ENCODE results near the gene AAR2.

Gene AAR2

GRCh38 chr20:36218380-36219064 is 17.8 kb upstream of the AAR2 start:
- no peak for DNase-seq (ENCODE audit: low read depth)

- DNase-seq (ENCODE audit: low read depth), result no peak
Measured at GRCh38 chr20:36219671-36220220, 16.5 kb upstream of the AAR2 start.

GRCh38 chr20:36225666-36226065 is 10.6 kb upstream of the AAR2 start:
- no peak for DNase-seq (ENCODE audit: low read depth)

- DNase-seq (ENCODE audit: low read depth), result no peak
Measured at GRCh38 chr20:36228770-36229169, 7.5 kb upstream of the AAR2 start.

GRCh38 chr20:36230019-36230418 is 6.3 kb upstream of the AAR2 start:
- no peak for DNase-seq (ENCODE audit: low read depth)

- DNase-seq (ENCODE audit: low read depth), result no peak
Measured at GRCh38 chr20:36231331-36231730, 4.9 kb upstream of the AAR2 start.

GRCh38 chr20:36234771-36235320 is 1.4 kb upstream of the AAR2 start:
- no peak for DNase-seq (ENCODE audit: low read depth)

GRCh38 chr20:36236786-36237121 is 476 bp downstream of the AAR2 start:
- no peak for DNase-seq (ENCODE audit: low read depth)

GRCh38 chr20:36237477-36237876 is 1.2 kb downstream of the AAR2 start:
- no peak for DNase-seq (ENCODE audit: low read depth)

- DNase-seq (ENCODE audit: low read depth), result no peak
Measured at GRCh38 chr20:36238153-36238552, 1.9 kb downstream of the AAR2 start.

GRCh38 chr20:36238760-36239159 is 2.5 kb downstream of the AAR2 start:
- no peak for DNase-seq (ENCODE audit: low read depth)

- no peak for DNase-seq (ENCODE audit: low read depth)
Measured at GRCh38 chr20:36240076-36240475, 3.8 kb downstream of the AAR2 start.

GRCh38 chr20:36241678-36242077 is 5.4 kb downstream of the AAR2 start:
- DNase-seq (ENCODE audit: low read depth), result no peak

- DNase-seq (ENCODE audit: low read depth), result no peak
Measured at GRCh38 chr20:36243726-36244125, 7.4 kb downstream of the AAR2 start.

- DNase-seq (ENCODE audit: low read depth), result no peak
Measured at GRCh38 chr20:36246401-36246800, 10.1 kb downstream of the AAR2 start.

GRCh38 chr20:36248836-36249235 is 12.6 kb downstream of the AAR2 start:
- no peak for DNase-seq (ENCODE audit: low read depth)

GRCh38 chr20:36249450-36249849 is 13.2 kb downstream of the AAR2 start:
- no peak for DNase-seq (ENCODE audit: low read depth)

GRCh38 chr20:36251426-36251825 is 15.1 kb downstream of the AAR2 start:
- DNase-seq (ENCODE audit: low read depth), result no peak

GRCh38 chr20:36252511-36252910 is 16.2 kb downstream of the AAR2 start:
- DNase-seq (ENCODE audit: low read depth), result no peak

- DNase-seq (ENCODE audit: low read depth), result no peak
Measured at GRCh38 chr20:36253036-36253435, 16.8 kb downstream of the AAR2 start.

- no peak for DNase-seq (ENCODE audit: low read depth)
Measured at GRCh38 chr20:36254076-36254475, 17.8 kb downstream of the AAR2 start.

- DNase-seq (ENCODE audit: low read depth), result no peak
Measured at GRCh38 chr20:36255445-36255844, 19.2 kb downstream of the AAR2 start.

GRCh38 chr20:36259177-36260061 is 23.1 kb downstream of the AAR2 start:
- no peak for DNase-seq (ENCODE audit: low read depth)

Measured in stimulated activated CD8-positive, alpha-beta memory T cell treated with anti-CD3 and anti-CD28 coated beads, Interleukin-12 subunit alpha, Interleukin-12 subunit beta, amount 100 ng/mL, for 1 hour (primary cell).